BLaER1 treated with 17β-estradiol and CSF1 and Interleukin-3, amounts not matched to agents 10 nM and 100 nM (cell line): ENCODE results near the gene VSIR.
A peak's percentile ranks its signal among the peaks of the same experiment; 100 is the strongest.

Experiments used
- H3K27ac ChIP-seq, 11 experiments: shearing (Covaris generic); formaldehyde crosslinking; 2 replicates each; pipeline ENCODE4 v1.8.1; 2022
- H3K27me3 ChIP-seq, 11 experiments: shearing (Covaris generic); formaldehyde crosslinking; 2 replicates each; pipeline ENCODE4 v1.8.1; 2022
- H3K36me3 ChIP-seq, 11 experiments: shearing (Covaris generic); formaldehyde crosslinking; 2 replicates each; pipeline ENCODE4 v1.8.1; 2022
- H3K4me1 ChIP-seq, 10 experiments: shearing (Covaris generic); formaldehyde crosslinking; 2 replicates each; pipeline ENCODE4 v1.8.1; 2022
- H3K4me2 ChIP-seq, 11 experiments: shearing (Covaris generic); formaldehyde crosslinking; 2 replicates each; pipeline ENCODE4 v1.8.1; 2022
- H3K4me3 ChIP-seq, 10 experiments: shearing (Covaris generic); formaldehyde crosslinking; 2 replicates each; pipeline ENCODE4 v1.8.1; 2022
- H3K9ac ChIP-seq, 11 experiments: shearing (Covaris generic); formaldehyde crosslinking; 2 replicates each; pipeline ENCODE4 v1.8.1; 2022
- H3K9me3 ChIP-seq, 11 experiments: shearing (Covaris generic); formaldehyde crosslinking; replicated peaks in 1 of 11; 2 replicates each; pipeline ENCODE4 v1.8.1; 2022
- H4K20me1 ChIP-seq, 11 experiments: shearing (Covaris generic); formaldehyde crosslinking; 2 replicates each; pipeline ENCODE4 v1.8.1; 2022
- Cebpa-rat ChIP-seq, 11 experiments: shearing (Covaris generic); IDR thresholded peaks; 2 replicates each; pipeline ENCODE4 v1.8.1; 2022

The VSIR gene

DNA sequence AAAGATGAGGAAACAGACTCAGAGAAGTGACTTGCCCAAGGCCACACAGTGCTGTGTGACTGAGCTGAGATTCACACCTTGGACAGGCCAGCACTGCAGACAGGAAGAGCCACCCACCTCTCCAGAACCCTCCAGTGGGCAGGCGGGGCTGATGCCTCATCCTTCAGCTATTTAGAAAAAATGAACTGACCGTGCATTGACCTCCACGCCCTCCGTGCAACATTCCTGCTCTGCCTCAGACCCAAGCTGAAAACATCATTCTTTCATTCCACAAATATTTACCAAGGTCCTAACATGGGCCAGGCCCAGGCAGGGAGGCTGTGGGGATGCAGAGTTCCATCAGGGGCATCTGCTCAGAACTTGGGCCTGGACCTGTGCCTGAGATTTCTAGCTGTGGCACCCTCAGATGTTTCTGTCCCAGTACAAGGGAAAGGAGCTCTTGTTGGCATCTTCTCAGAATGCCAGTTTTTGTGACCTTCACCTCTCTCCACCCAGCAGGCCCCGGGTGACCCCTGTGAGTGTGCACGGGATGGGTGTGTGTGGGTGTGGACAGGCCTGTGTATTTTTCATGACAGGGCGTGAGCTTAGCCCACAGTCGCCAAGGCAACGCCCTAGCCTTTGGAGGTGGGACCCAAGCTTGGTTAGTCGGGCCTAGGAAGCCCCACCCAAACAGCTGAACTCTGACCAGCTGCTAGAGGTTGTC is 6.5 kb downstream of the VSIR start:
- H3K9ac ChIP-seq: peak overlapping the region in 9 of 11 experiments; percentile 16 to 69 (median 46); a peak in 12 of 22 replicates
- peaks cover 0 to 100% (median 53%) of the 10 kb centered on the region in 11 experiments; a peak in 12 of 22 replicates for H4K20me1 ChIP-seq
- no peak for TF ChIP-seq Cebpa-rat (IDR thresholded peaks at IDR 0.05)
- H3K36me3 ChIP-seq: peaks cover 0 to 93% (median 24%) of the 10 kb centered on the region in 11 experiments; a peak in 12 of 22 replicates
- H3K4me3 ChIP-seq: peak overlapping the region in 1 of 10 experiments; percentile 96; a peak in 1 of 20 replicates
- H3K4me2 ChIP-seq: peak overlapping the region; percentile 49 to 100 (median 98)
- H3K27me3 ChIP-seq: no peaks in the 10 kb centered on the region
- H3K27ac ChIP-seq: peak overlapping the region in 8 of 11 experiments; percentile 25 to 98 (median 77); a peak in 12 of 22 replicates
- no peaks in the 10 kb centered on the region for H3K9me3 ChIP-seq
- H3K4me1 ChIP-seq: peaks cover 57 to 100% (median 95%) of the 10 kb centered on the region in 10 experiments

DNA sequence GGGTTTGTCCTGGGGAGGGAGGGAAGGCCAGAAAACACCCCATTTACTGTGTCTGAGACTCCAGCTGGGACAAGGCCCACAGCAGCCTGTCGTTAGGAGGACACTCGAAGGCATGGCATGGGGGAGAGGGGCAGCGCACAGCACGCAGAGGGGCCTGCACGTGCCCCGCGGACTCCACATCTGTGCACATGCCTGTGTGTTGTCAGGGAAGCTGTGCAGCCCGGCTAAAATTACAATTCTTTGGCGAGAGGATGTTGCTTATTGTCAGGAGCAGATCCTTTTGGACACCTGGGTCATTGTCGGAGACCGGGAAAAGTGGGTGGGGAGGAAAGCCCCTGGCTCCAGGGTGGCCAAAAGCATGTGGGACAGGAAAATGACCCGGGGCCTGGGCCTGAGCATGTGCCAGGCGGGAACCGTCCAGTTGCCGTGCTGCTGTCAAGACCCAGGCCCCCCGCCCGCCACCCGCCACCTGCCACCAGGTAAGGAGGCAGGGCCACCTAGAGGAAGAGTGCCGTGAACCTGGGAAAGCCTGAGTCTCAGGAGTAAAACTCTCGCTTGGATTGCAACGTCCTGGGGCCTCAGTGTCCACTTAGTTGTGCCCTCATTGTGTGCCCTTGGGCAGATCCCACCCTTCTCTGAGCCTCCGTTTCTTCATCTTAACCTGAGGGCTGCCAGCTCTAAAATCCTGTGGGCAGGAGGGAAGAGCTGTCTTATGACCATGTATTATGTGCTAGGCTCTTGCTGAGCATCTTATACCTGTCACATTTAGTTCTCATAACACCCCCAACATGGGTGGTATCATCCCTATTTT is 7.2 kb downstream of the VSIR start:
- no peak for TF ChIP-seq Cebpa-rat (IDR thresholded peaks at IDR 0.05)
- H3K9ac ChIP-seq: peak overlapping the region; percentile 32 to 69 (median 59); a peak in 17 of 22 replicates
- H3K36me3 ChIP-seq: peaks cover 0 to 93% (median 30%) of the 10 kb centered on the region in 11 experiments; a peak in 13 of 22 replicates
- H3K4me1 ChIP-seq: peaks cover 54 to 100% (median 92%) of the 10 kb centered on the region in 10 experiments
- peak overlapping the region; percentile 62 to 100 (median 98) for H3K4me2 ChIP-seq
- no peaks in the 10 kb centered on the region for H3K27me3 ChIP-seq
- H3K27ac ChIP-seq: peak overlapping the region in 9 of 11 experiments; percentile 22 to 98 (median 60); a peak in 15 of 22 replicates
- no peaks in the 10 kb centered on the region for H3K9me3 ChIP-seq
- H4K20me1 ChIP-seq: peaks cover 0 to 100% (median 59%) of the 10 kb centered on the region in 11 experiments; a peak in 12 of 22 replicates
- peak overlapping the region in 4 of 10 experiments; percentile 23 to 57 (median 38); a peak in 9 of 20 replicates for H3K4me3 ChIP-seq

DNA sequence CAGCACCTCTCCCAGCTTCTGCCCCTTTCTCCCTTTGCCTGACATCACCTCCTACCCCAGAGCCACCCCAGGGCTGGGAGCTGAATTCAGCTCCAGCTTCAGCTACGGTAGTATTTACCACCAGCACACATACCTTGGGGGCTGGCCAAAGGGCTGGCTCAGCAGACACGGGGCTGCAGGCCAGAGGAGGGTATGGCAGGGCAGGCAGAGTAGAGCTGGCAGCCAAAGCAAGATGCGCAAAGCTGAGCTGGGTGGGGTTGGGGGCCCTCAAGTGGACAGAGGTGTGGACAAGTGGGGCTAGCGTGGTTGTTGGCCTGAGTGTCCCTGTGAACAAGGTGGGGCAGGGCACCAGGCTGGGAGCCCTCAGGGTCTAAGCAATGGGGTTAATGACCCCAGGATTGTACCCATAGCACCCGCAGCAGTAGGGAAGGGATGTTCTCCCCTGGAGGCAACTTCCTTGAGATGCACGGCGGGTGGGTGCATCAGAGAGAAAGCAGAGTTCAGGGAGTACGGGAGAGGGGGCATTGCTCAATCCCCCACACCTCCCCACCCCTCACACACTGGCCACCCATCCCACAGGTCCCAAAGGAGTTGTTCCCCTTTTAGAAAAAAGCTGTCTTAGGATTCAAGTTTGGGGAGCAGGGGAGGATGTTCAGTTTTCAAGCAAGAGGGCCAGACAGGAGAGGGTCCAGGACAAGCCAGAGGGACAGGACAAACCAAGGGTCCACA is 8.0 kb downstream of the VSIR start:
- peak overlapping the region; percentile 32 to 69 (median 59); a peak in 17 of 22 replicates for H3K9ac ChIP-seq
- H3K36me3 ChIP-seq: peaks cover 0 to 93% (median 37%) of the 10 kb centered on the region in 11 experiments; a peak in 13 of 22 replicates
- H4K20me1 ChIP-seq: peaks cover 0 to 100% (median 62%) of the 10 kb centered on the region in 11 experiments; a peak in 12 of 22 replicates
- peak overlapping the region in 4 of 10 experiments; percentile 23 to 57 (median 38); a peak in 9 of 20 replicates for H3K4me3 ChIP-seq
- H3K4me1 ChIP-seq: peaks cover 54 to 100% (median 88%) of the 10 kb centered on the region in 10 experiments
- no peaks in the 10 kb centered on the region for H3K27me3 ChIP-seq
- H3K4me2 ChIP-seq: peak overlapping the region; percentile 62 to 100 (median 98)
- peak overlapping the region in 9 of 11 experiments; percentile 22 to 98 (median 60); a peak in 16 of 22 replicates for H3K27ac ChIP-seq
- no peaks in the 10 kb centered on the region for H3K9me3 ChIP-seq
- TF ChIP-seq Cebpa-rat (IDR thresholded peaks at IDR 0.05): peak in 5 of 11 experiments; percentile 24 to 59 (median 34); a peak in 5 of 22 replicates

DNA sequence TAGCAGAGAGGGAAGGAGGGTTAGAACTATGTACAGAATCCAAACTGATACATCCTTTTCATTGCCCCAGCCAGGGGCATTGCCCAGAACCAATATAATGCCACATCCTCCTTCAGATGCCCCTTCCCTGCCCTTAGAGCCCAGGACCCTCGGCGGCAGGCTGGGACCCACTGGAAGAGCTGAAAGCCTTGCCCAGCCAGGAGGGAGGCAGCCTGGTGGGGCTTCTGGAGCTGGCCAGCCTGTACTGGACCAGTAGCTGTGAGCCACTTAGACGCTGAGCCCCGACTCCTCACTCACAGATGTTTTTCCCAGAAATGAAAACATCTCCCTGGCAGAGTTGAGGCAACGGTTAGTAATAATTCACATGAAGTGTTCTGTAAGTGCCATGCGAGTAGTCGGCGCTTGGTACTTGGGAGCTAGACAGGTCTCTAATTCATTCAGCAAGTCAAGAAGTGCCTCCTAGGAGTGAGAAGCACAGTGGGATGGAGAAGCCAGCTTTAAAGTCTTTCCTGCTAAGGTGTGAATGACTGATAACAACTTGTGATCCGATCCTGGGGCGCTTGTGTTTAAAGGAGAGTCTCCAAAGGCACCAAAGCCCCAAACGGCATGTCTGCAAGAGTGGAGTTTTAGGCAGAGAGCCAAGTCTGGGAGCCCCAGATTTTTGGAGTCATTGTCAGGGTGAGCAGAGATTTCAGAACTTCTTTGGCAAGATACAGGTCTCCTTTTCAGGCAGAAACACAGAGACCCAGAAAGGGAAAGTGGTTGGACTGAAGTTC is 9.8 kb downstream of the VSIR start:
- H3K27ac ChIP-seq: peak overlapping the region in 4 of 11 experiments; percentile 19 to 60 (median 24); a peak in 3 of 22 replicates

DNA sequence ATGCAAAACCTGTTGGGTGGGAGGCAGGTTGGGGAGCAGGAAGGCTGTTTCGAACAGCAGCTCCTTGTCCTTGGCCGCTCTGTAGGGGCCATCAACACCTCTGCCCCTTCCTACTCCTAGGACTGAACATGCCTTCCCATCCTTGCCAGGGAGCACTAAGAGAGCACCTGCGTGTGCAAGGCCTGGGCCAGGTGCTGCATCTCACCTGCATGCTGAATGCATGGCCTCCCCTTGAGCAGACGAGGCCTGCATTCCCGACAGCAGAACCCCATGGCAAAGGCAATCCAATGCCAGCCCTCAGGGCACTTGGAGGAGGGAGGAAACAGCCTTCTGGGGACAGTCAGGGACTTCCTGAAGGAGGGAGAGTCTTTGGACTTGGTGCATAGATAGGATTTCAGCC is 11.0 kb downstream of the VSIR start:
- peak overlapping the region in 4 of 11 experiments; percentile 12 to 34 (median 28); a peak in 5 of 22 replicates for H3K4me2 ChIP-seq
- H4K20me1 ChIP-seq: peaks cover 0 to 82% (median 57%) of the 10 kb centered on the region in 11 experiments; a peak in 12 of 22 replicates

More for the DNA sequence above, 9.8 kb downstream of the VSIR start:
- Histone ChIP-seq H4K20me1 (peaks cover 0 to 86% (median 62%) of the 10 kb centered on the region in 11 experiments; a peak in 12 of 22 replicates), H3K36me3 (peaks cover 0 to 94% (median 47%) of the 10 kb centered on the region in 11 experiments; a peak in 13 of 22 replicates), H3K4me1 (peaks cover 36 to 94% (median 76%) of the 10 kb centered on the region in 10 experiments), H3K9me3 (no peaks in the 10 kb centered on the region), H3K4me2 (peak overlapping the region in 6 of 11 experiments; percentile 34 to 100 (median 98); a peak in 6 of 22 replicates), H3K9ac (peak overlapping the region in 4 of 11 experiments; percentile 6 to 69 (median 15); a peak in 3 of 22 replicates), H3K4me3 (no peak overlapping the region), H3K27me3 (no peaks in the 10 kb centered on the region)
- no peak for TF ChIP-seq Cebpa-rat (IDR thresholded peaks at IDR 0.05)

DNA sequence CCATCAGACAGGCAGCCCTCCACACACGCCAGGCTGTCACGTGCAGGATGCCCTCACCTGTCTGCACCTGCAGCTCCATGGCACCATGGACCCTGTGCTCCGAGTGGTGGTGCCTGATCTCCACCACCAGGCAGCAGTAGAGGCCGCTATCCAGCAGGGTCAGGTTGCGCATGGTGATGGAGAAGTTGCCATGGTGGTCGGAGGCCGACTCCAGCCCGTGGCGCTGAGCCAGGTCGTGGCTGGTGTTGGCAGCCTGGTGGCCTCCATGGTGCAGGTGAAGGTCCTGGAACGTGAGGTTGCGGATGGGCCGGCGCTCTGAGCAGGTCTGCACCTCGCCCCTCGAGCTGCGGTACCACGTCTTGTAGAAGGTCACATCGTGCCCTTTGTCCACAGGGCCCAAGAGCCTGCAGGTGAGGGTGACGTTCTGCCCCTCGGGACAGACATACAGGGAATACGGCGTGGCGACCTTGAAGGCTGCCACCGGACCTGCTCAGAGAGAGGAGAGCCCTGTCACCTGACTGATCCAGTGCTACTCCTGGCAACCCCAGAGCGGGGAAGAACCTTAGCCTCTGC is 11.7 kb downstream of the VSIR start:
- peak overlapping the region in 4 of 11 experiments; percentile 1 to 34 (median 20); a peak in 7 of 22 replicates for H3K4me2 ChIP-seq
- peaks cover 0 to 75% (median 51%) of the 10 kb centered on the region in 11 experiments; a peak in 12 of 22 replicates for H4K20me1 ChIP-seq
- H3K4me3 ChIP-seq: no peak overlapping the region
- H3K4me1 ChIP-seq: peaks cover 37 to 94% (median 76%) of the 10 kb centered on the region in 10 experiments
- no peak for TF ChIP-seq Cebpa-rat (IDR thresholded peaks at IDR 0.05)
- no peaks in the 10 kb centered on the region; a peak in 1 of 22 replicates for H3K27me3 ChIP-seq
- no peak overlapping the region for H3K27ac ChIP-seq
- H3K9me3 ChIP-seq: no peaks in the 10 kb centered on the region
- H3K36me3 ChIP-seq: peaks cover 0 to 87% (median 53%) of the 10 kb centered on the region in 11 experiments; a peak in 13 of 22 replicates
- H3K9ac ChIP-seq: no peak overlapping the region

More for the DNA sequence above, 11.0 kb downstream of the VSIR start:
- TF ChIP-seq Cebpa-rat (IDR thresholded peaks at IDR 0.05): no peak
- peak overlapping the region in 2 of 11 experiments; percentile 19 to 23; a peak in 1 of 22 replicates for H3K9ac ChIP-seq
- H3K27me3 ChIP-seq: no peaks in the 10 kb centered on the region; a peak in 1 of 22 replicates
- H3K36me3 ChIP-seq: peaks cover 0 to 92% (median 53%) of the 10 kb centered on the region in 11 experiments; a peak in 13 of 22 replicates
- H3K4me1 ChIP-seq: peaks cover 35 to 94% (median 76%) of the 10 kb centered on the region in 10 experiments
- H3K9me3 ChIP-seq: no peaks in the 10 kb centered on the region
- H3K4me3 ChIP-seq: no peak overlapping the region
- no peak overlapping the region for H3K27ac ChIP-seq

DNA sequence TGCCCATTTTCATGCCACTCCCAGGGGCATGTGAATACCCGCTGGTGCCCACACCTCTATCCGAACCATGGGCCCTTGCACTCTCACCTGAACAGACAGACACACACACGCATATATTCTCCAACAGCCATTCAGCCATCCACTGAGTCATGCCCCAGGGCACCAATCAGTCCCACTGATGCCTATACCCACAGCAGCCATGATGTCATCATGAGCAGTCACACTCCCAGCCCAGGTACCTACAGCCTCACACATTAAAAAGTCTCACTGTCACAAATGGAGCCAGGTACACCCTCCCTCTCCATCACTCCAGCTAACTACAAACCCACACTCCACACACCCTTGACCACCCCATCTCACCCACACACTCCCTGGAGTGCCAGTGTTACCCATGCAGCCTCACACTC is 12.2 kb downstream of the VSIR start:
- H3K9ac ChIP-seq: no peak overlapping the region
- no peak overlapping the region for H3K4me3 ChIP-seq
- peaks cover 40 to 94% (median 76%) of the 10 kb centered on the region in 10 experiments for H3K4me1 ChIP-seq
- H3K27me3 ChIP-seq: peaks cover 0 to 1% (median 0%) of the 10 kb centered on the region in 11 experiments; a peak in 1 of 22 replicates
- no peak overlapping the region for H3K27ac ChIP-seq
- H3K9me3 ChIP-seq: no peaks in the 10 kb centered on the region
- peak overlapping the region in 5 of 11 experiments; percentile 1 to 34 (median 27); a peak in 8 of 22 replicates for H3K4me2 ChIP-seq
- peaks cover 0 to 82% (median 53%) of the 10 kb centered on the region in 11 experiments; a peak in 13 of 22 replicates for H3K36me3 ChIP-seq
- peaks cover 0 to 70% (median 50%) of the 10 kb centered on the region in 11 experiments; a peak in 12 of 22 replicates for H4K20me1 ChIP-seq
- TF ChIP-seq Cebpa-rat (IDR thresholded peaks at IDR 0.05): no peak
